ENCODE measurements around the gene C11orf24.

DNA sequence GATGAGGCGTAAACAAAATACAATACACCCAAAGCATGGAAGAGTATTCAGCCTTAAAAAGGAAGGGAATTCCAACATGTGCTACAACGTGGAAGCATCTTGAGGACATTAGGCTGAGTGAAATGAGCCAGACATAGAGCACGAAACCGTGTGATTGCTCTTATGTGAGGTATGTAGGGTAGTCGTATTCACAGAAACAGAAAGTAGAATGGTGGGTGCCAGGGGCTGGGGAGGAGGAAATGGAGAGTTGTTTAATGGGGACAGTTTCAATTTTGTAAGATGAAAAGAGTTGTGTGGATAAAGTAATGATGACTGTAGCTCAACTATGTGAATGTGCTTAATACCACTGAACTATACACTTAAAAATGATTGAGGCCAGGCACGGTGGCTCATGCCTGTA lies 48.5 kb downstream of the C11orf24 start:
- TF ChIP-seq EZH2 (IDR thresholded peaks at IDR 0.05; ENCODE audit: insufficient read depth, poor library complexity, severe bottlenecking), result no peak
- no peak for TF ChIP-seq EZH2phosphoT487 (IDR thresholded peaks at IDR 0.05; ENCODE audit: insufficient read depth, low read depth)
